Jurkat, Clone E6-1 (cell line): ENCODE measurements around the gene RFC3.
"Not testable (repeated sequence)": the region's sequence is repeated elsewhere in the genome, so short reads cannot be mapped to it uniquely, and the experiment has no call there.

Experiments
- DNase-seq: peaks from one replicate; pipeline ENCODE4 v3.0.0-alpha.2; 2011; ENCODE audit warnings: low read depth, low spot score
- H3K4me3 ChIP-seq: 2 replicates; pipeline ENCODE4 v1.5.1; 2011; ENCODE audit warnings: mild to moderate bottlenecking, low read length, control low read depth, moderate library complexity

Gene RFC3

GRCh38 chr13:33800646-33801186 lies 17.2 kb upstream of the RFC3 start:
- no peak for DNase-seq
- H3K4me3 ChIP-seq = no peak overlapping the region

- DNase-seq = no peak
- H3K4me3 ChIP-seq = no peak overlapping the region
These were observed 11.3 kb upstream of the RFC3 start for GRCh38 chr13:33806470-33807248.

GRCh38 chr13:33812829-33813228 lies 5.1 kb upstream of the RFC3 start:
- H3K4me3 ChIP-seq, DNase-seq: not testable (repeated sequence)

GRCh38 chr13:33815011-33815550 lies 2.9 kb upstream of the RFC3 start:
- DNase-seq = no peak
- H3K4me3 ChIP-seq = no peak overlapping the region

GRCh38 chr13:33816912-33817311 lies 1.0 kb upstream of the RFC3 start:
- no peak overlapping the region for H3K4me3 ChIP-seq
- DNase-seq = no peak

GRCh38 chr13:33817513-33817900 lies 442 bp upstream of the RFC3 start:
- peak overlapping the region; percentile 97 for H3K4me3 ChIP-seq
- DNase-seq = no peak

GRCh38 chr13:33825083-33825482 lies 7.1 kb downstream of the RFC3 start:
- DNase-seq = no peak
- H3K4me3 ChIP-seq = no peak overlapping the region

- DNase-seq = no peak
- H3K4me3 ChIP-seq = no peak overlapping the region
These were observed 9.2 kb downstream of the RFC3 start for GRCh38 chr13:33827139-33827538.

GRCh38 chr13:33828431-33829129 lies 10.6 kb downstream of the RFC3 start:
- no peak overlapping the region for H3K4me3 ChIP-seq
- no peak for DNase-seq

GRCh38 chr13:33832872-33833271 lies 14.9 kb downstream of the RFC3 start:
- no peak overlapping the region for H3K4me3 ChIP-seq
- DNase-seq = no peak

- no peak for DNase-seq
- H3K4me3 ChIP-seq = no peak overlapping the region
These were observed 20.7 kb downstream of the RFC3 start for GRCh38 chr13:33838647-33839046.

- no peak overlapping the region for H3K4me3 ChIP-seq
- DNase-seq = no peak
These were observed 22.5 kb downstream of the RFC3 start for GRCh38 chr13:33840402-33840801.

GRCh38 chr13:33842207-33842606 lies 24.3 kb downstream of the RFC3 start:
- no peak overlapping the region for H3K4me3 ChIP-seq
- no peak for DNase-seq

GRCh38 chr13:33842986-33843385 lies 25.0 kb downstream of the RFC3 start:
- DNase-seq = no peak
- no peak overlapping the region for H3K4me3 ChIP-seq

GRCh38 chr13:33845572-33846302 lies 27.8 kb downstream of the RFC3 start:
- DNase-seq = no peak
- H3K4me3 ChIP-seq = no peak overlapping the region

- DNase-seq = no peak
- H3K4me3 ChIP-seq = no peak overlapping the region
These were observed 28.5 kb downstream of the RFC3 start for GRCh38 chr13:33846303-33847062.

GRCh38 chr13:33849211-33849610 lies 31.3 kb downstream of the RFC3 start:
- DNase-seq = no peak
- no peak overlapping the region for H3K4me3 ChIP-seq

GRCh38 chr13:33855371-33855895 lies 37.5 kb downstream of the RFC3 start:
- no peak for DNase-seq
- no peak overlapping the region for H3K4me3 ChIP-seq
